ENCODE measurements around the gene NXPE1.

DNA sequence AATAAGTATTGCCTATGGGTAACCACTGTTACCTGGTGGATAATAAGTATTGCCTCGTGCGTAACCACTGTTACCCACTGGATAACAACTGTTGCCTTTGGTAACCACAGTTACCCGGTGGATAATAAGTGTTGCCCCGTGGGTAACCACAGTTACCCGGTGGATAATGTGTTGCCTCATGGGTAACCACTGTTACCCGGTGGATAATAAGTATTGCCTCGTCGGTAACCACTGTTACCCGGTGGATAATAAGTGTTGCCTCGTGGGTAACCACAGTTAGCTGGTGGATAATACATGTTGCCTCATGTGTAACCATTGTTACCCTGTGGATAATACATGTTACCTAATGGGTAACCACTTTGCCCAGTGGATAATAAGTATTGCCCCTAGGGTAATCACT is 45.7 kb upstream of the NXPE1 start:
- TF ChIP-seq POLR2A (IDR thresholded peaks at IDR 0.05; ENCODE audit: borderline replicate concordance, extremely low read depth, insufficient read depth, insufficient read length) (no peak), SRF (IDR thresholded peaks at IDR 0.05; ENCODE audit: low read depth) (no peak), CEBPB (IDR thresholded peaks at IDR 0.05; ENCODE audit: low read depth) (no peak), YY1 (IDR thresholded peaks at IDR 0.05; ENCODE audit: extremely low read depth, insufficient replicate concordance, low read depth, low read length) (no peak), SP1 (IDR thresholded peaks at IDR 0.05; ENCODE audit: low read depth) (no peak), POLR2AphosphoS5 (IDR thresholded peaks at IDR 0.05; ENCODE audit: low read depth, low read length) (no peak), ZNF274 (IDR thresholded peaks at IDR 0.05; ENCODE audit: low read depth, low read length) (no peak)
- TF ChIP-seq, protein P1, sequence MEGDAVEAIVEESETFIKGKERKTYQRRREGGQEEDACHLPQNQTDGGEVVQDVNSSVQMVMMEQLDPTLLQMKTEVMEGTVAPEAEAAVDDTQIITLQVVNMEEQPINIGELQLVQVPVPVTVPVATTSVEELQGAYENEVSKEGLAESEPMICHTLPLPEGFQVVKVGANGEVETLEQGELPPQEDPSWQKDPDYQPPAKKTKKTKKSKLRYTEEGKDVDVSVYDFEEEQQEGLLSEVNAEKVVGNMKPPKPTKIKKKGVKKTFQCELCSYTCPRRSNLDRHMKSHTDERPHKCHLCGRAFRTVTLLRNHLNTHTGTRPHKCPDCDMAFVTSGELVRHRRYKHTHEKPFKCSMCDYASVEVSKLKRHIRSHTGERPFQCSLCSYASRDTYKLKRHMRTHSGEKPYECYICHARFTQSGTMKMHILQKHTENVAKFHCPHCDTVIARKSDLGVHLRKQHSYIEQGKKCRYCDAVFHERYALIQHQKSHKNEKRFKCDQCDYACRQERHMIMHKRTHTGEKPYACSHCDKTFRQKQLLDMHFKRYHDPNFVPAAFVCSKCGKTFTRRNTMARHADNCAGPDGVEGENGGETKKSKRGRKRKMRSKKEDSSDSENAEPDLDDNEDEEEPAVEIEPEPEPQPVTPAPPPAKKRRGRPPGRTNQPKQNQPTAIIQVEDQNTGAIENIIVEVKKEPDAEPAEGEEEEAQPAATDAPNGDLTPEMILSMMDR (IDR thresholded peaks at IDR 0.05 in 2 of 3, conservative IDR thresholded peaks at IDR 0.05 in 1 of 3; ENCODE audit: borderline replicate concordance in 1 of 3, insufficient read depth in 1 of 3, low read depth in 2 of 3, low read length in 2 of 3) = no peak
- TF ChIP-seq, protein P2, sequence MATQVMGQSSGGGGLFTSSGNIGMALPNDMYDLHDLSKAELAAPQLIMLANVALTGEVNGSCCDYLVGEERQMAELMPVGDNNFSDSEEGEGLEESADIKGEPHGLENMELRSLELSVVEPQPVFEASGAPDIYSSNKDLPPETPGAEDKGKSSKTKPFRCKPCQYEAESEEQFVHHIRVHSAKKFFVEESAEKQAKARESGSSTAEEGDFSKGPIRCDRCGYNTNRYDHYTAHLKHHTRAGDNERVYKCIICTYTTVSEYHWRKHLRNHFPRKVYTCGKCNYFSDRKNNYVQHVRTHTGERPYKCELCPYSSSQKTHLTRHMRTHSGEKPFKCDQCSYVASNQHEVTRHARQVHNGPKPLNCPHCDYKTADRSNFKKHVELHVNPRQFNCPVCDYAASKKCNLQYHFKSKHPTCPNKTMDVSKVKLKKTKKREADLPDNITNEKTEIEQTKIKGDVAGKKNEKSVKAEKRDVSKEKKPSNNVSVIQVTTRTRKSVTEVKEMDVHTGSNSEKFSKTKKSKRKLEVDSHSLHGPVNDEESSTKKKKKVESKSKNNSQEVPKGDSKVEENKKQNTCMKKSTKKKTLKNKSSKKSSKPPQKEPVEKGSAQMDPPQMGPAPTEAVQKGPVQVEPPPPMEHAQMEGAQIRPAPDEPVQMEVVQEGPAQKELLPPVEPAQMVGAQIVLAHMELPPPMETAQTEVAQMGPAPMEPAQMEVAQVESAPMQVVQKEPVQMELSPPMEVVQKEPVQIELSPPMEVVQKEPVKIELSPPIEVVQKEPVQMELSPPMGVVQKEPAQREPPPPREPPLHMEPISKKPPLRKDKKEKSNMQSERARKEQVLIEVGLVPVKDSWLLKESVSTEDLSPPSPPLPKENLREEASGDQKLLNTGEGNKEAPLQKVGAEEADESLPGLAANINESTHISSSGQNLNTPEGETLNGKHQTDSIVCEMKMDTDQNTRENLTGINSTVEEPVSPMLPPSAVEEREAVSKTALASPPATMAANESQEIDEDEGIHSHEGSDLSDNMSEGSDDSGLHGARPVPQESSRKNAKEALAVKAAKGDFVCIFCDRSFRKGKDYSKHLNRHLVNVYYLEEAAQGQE (IDR thresholded peaks at IDR 0.05; ENCODE audit: low read depth) = no peak
- TF ChIP-seq, protein P3, sequence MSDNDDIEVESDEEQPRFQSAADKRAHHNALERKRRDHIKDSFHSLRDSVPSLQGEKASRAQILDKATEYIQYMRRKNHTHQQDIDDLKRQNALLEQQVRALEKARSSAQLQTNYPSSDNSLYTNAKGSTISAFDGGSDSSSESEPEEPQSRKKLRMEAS (IDR thresholded peaks at IDR 0.05) = no peak
- TF ChIP-seq, protein P4, sequence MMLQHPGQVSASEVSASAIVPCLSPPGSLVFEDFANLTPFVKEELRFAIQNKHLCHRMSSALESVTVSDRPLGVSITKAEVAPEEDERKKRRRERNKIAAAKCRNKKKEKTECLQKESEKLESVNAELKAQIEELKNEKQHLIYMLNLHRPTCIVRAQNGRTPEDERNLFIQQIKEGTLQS (IDR thresholded peaks at IDR 0.05) = no peak
